Hepatocyte (in vitro differentiated cells): Measurements from ENCODE around the gene FYN.

ENCODE experiments used
- EZH2 ChIP-seq: fragments of 200-600 bp; sonication (generic); IDR thresholded peaks from 2 replicates; pipeline ENCODE4 v1.6.1; 2016; ENCODE audit warnings: antibody characterized with exemption, mild to moderate bottlenecking, borderline replicate concordance
- EZH2phosphoT487 ChIP-seq: fragments of 200-600 bp; sonication (generic); IDR thresholded peaks from one replicate; pipeline ENCODE4 v1.6.1; 2018; ENCODE audit warnings: antibody characterized with exemption, mild to moderate bottlenecking, low read depth, moderate library complexity; ENCODE audit not compliant: unreplicated experiment, severe bottlenecking
- TF ChIP-seq, protein P1 (sequence below): fragments of 200-600 bp; sonication (generic); IDR thresholded peaks from 2 replicates; pipeline ENCODE4 v1.5.1; 2016; ENCODE audit warnings: antibody characterized with exemption, mild to moderate bottlenecking; ENCODE audit not compliant: poor library complexity

DNA sequence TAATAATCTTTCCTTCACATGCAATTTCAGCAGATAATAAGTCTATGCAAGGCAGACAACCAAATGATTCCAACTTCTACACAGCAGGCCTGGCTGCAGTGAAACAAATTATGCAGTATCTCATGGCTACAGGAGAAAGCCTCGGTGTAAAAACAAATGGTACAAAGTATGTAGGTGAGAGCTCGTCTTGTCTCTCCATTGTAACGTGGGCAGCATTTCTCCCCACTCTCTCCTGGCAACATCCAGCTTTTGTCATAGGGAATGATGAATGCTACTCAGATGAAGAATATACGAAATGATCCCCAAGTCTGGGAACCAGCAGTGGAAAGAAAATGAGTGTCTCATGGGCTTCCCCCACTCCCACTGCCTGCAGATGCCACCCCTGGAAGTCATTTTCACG, 32.4 kb downstream of the FYN start:
- TF ChIP-seq, protein P1, sequence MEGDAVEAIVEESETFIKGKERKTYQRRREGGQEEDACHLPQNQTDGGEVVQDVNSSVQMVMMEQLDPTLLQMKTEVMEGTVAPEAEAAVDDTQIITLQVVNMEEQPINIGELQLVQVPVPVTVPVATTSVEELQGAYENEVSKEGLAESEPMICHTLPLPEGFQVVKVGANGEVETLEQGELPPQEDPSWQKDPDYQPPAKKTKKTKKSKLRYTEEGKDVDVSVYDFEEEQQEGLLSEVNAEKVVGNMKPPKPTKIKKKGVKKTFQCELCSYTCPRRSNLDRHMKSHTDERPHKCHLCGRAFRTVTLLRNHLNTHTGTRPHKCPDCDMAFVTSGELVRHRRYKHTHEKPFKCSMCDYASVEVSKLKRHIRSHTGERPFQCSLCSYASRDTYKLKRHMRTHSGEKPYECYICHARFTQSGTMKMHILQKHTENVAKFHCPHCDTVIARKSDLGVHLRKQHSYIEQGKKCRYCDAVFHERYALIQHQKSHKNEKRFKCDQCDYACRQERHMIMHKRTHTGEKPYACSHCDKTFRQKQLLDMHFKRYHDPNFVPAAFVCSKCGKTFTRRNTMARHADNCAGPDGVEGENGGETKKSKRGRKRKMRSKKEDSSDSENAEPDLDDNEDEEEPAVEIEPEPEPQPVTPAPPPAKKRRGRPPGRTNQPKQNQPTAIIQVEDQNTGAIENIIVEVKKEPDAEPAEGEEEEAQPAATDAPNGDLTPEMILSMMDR: no peak
- no peak for TF ChIP-seq EZH2
- TF ChIP-seq EZH2phosphoT487: no peak
